ENCODE measurements around the gene GPA33.

The GPA33 gene

GRCh38 chr1:167013108-167013929 lies 76.9 kb downstream of the GPA33 start:
- ATAC-seq: no peak
- TF ChIP-seq ARNTL (CRISPR knock-in tag; IDR thresholded peaks at IDR 0.05; ENCODE audit: borderline replicate concordance, low read depth) (no peak), ESRRG (CRISPR knock-in tag; IDR thresholded peaks at IDR 0.05) (no peak), ZC3H10 (CRISPR knock-in tag; IDR thresholded peaks at IDR 0.05) (no peak), PATZ1 (CRISPR knock-in tag; IDR thresholded peaks at IDR 0.05; ENCODE audit: borderline replicate concordance) (no peak), ZNF8 (CRISPR knock-in tag; IDR thresholded peaks at IDR 0.05) (no peak), CREB5 (CRISPR knock-in tag; IDR thresholded peaks at IDR 0.05; ENCODE audit: low read depth) (no peak), ZFP30 (CRISPR knock-in tag; IDR thresholded peaks at IDR 0.05) (no peak), CSDC2 (CRISPR knock-in tag; IDR thresholded peaks at IDR 0.05) (no peak), CSRNP3 (CRISPR knock-in tag; IDR thresholded peaks at IDR 0.05) (no peak), SNAI2 (CRISPR knock-in tag; IDR thresholded peaks at IDR 0.05) (no peak), POU6F1 (CRISPR knock-in tag; IDR thresholded peaks at IDR 0.05; ENCODE audit: borderline replicate concordance, low read depth) (no peak), GLIS3 (CRISPR knock-in tag; IDR thresholded peaks at IDR 0.05) (no peak)

- no peak for ATAC-seq
Observed at GRCh38 chr1:167012570-167012969, 77.6 kb downstream of the GPA33 start.

GRCh38 chr1:167011560-167012191 lies 78.5 kb downstream of the GPA33 start:
- ATAC-seq: no peak
- no peak for TF ChIP-seq ZFP3 (CRISPR knock-in tag; IDR thresholded peaks at IDR 0.05)
- TF ChIP-seq TSHZ2 (CRISPR knock-in tag; IDR thresholded peaks at IDR 0.05): no peak
- TF ChIP-seq SNAI2 (CRISPR knock-in tag; IDR thresholded peaks at IDR 0.05): no peak
- no peak for TF ChIP-seq RARB (CRISPR knock-in tag; IDR thresholded peaks at IDR 0.05)
- no peak for TF ChIP-seq BACH2 (CRISPR knock-in tag; IDR thresholded peaks at IDR 0.05; ENCODE audit: borderline replicate concordance)

More at GRCh38 chr1:167012570-167012969, 77.6 kb downstream of the GPA33 start:
- TF ChIP-seq ZNF70 (CRISPR knock-in tag; IDR thresholded peaks at IDR 0.05) (no peak), ZNF565 (CRISPR knock-in tag; conservative IDR thresholded peaks at IDR 0.05; ENCODE audit: low read depth) (no peak)

- no peak for ATAC-seq
- TF ChIP-seq ZFP3 (CRISPR knock-in tag; IDR thresholded peaks at IDR 0.05): no peak
- no peak for TF ChIP-seq ZFP30 (CRISPR knock-in tag; IDR thresholded peaks at IDR 0.05)
- TF ChIP-seq BACH2 (CRISPR knock-in tag; IDR thresholded peaks at IDR 0.05; ENCODE audit: borderline replicate concordance): no peak
- TF ChIP-seq ISL1 (CRISPR knock-in tag; IDR thresholded peaks at IDR 0.05): no peak
- TF ChIP-seq CSDC2 (CRISPR knock-in tag; IDR thresholded peaks at IDR 0.05): no peak
- no peak for TF ChIP-seq ESRRG (CRISPR knock-in tag; IDR thresholded peaks at IDR 0.05)
- no peak for TF ChIP-seq SNAI2 (CRISPR knock-in tag; IDR thresholded peaks at IDR 0.05)
Observed at GRCh38 chr1:167003711-167004110, 86.5 kb downstream of the GPA33 start.
